Osteoblast (primary cell): ENCODE results near the gene DHX32. TPM values are rescaled to one million over a fixed set of nuclear protein-coding genes. Genes with fewer than 3 reads are reported as not detected.
A peak's percentile ranks its signal among the peaks of the same experiment; 100 is the strongest.

Experiments
- DNase-seq: peaks from one replicate; pipeline ENCODE4 v3.0.0; 2011; ENCODE audit warnings: low spot score, mixed read lengths; ENCODE audit not compliant: insufficient read length; ENCODE audit errors: missing footprints
- H2AFZ ChIP-seq: 2 replicates; pipeline ENCODE4 v1.6.0; 2011; ENCODE audit warnings: mild to moderate bottlenecking, low read length
- H3K27ac ChIP-seq: 2 replicates; pipeline ENCODE4 v1.5.1; 2011; ENCODE audit warnings: mild to moderate bottlenecking, low read depth, low read length, moderate library complexity
- H3K27me3 ChIP-seq: 2 replicates; pipeline ENCODE4 v1.6.0; 2012; ENCODE audit warnings: mild to moderate bottlenecking, control low read depth, inconsistent platforms, low read length, moderate library complexity; ENCODE audit not compliant: insufficient read depth
- H3K36me3 ChIP-seq: 2 replicates; pipeline ENCODE4 v1.5.1; 2011; ENCODE audit warnings: mild to moderate bottlenecking, low read length, control low read depth, moderate library complexity; ENCODE audit not compliant: insufficient read depth
- H3K4me1 ChIP-seq: 2 replicates; pipeline ENCODE4 v1.5.1; 2011; ENCODE audit warnings: mild to moderate bottlenecking, low read length, control low read depth, moderate library complexity; ENCODE audit not compliant: insufficient read depth
- H3K4me2 ChIP-seq: 2 replicates; pipeline ENCODE4 v1.6.0; 2011; ENCODE audit warnings: mild to moderate bottlenecking, low read length; ENCODE audit not compliant: insufficient read depth
- H3K4me3 ChIP-seq: fragments of 200-600 bp; sonication (generic); 3 replicates; pipeline ENCODE4 v1.5.1; 2012; ENCODE audit warnings: mild to moderate bottlenecking, low read length, inconsistent platforms; ENCODE audit not compliant: insufficient read depth
- H3K79me2 ChIP-seq: 2 replicates; pipeline ENCODE4 v1.6.0; 2012; ENCODE audit warnings: mild to moderate bottlenecking, low read length, control low read depth, inconsistent platforms; ENCODE audit not compliant: insufficient read depth
- H3K9me3 ChIP-seq: 2 replicates; pipeline ENCODE4 v1.5.1; 2011; ENCODE audit warnings: low read depth, low read length, control low read depth
- H4K20me1 ChIP-seq: 2 replicates; pipeline ENCODE4 v1.6.0; 2012; ENCODE audit warnings: mild to moderate bottlenecking, low read length, control low read depth; ENCODE audit not compliant: insufficient read depth
- total RNA-seq: library from RNA; depleted of rRNA; stranded (reverse); fragments of >200 nt; gene quantifications from 2 replicates; pipeline ENCODE4 v1.2.3, GENCODE V29; 2012
- TF ChIP-seq, protein P1 (sequence below): IDR thresholded peaks from 2 replicates; pipeline ENCODE4 v1.5.1; 2011; ENCODE audit warnings: mild to moderate bottlenecking, low read depth, low read length, moderate library complexity; ENCODE audit errors: extremely low read depth

The DHX32 gene
- total RNA-seq, 1 donor, result 52.8 TPM

DNA sequence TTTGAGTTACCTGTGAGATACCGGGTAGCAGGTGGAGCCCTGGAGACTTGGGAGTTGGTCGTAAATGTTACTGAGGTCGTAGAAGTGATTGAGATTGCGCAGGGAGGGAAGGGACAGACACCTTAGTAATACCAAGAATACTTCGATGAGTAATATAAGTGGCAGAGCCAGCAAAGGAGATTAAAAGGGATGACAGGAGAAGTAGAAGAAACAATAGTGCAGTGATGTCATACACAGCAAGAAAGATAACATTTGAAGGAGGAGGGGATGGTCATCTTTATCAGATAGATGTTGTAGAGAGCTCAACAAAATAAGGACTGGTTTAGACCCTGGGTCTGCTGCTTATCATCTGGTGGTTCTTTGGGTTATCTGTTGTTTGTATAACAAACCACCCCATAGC lies 52.8 kb downstream of the DHX32 start:
- H3K27me3 ChIP-seq, result no peaks in the 10 kb centered on the region
- peaks cover 20% of the 10 kb centered on the region for H3K4me1 ChIP-seq
- peaks cover 72% of the 10 kb centered on the region for H3K36me3 ChIP-seq
- no peak overlapping the region for H2AFZ ChIP-seq
- no peak overlapping the region for H3K4me2 ChIP-seq
- DNase-seq, result no peak
- no peak overlapping the region for H3K27ac ChIP-seq
- H3K79me2 ChIP-seq, result peaks cover 57% of the 10 kb centered on the region
- TF ChIP-seq, protein P1, sequence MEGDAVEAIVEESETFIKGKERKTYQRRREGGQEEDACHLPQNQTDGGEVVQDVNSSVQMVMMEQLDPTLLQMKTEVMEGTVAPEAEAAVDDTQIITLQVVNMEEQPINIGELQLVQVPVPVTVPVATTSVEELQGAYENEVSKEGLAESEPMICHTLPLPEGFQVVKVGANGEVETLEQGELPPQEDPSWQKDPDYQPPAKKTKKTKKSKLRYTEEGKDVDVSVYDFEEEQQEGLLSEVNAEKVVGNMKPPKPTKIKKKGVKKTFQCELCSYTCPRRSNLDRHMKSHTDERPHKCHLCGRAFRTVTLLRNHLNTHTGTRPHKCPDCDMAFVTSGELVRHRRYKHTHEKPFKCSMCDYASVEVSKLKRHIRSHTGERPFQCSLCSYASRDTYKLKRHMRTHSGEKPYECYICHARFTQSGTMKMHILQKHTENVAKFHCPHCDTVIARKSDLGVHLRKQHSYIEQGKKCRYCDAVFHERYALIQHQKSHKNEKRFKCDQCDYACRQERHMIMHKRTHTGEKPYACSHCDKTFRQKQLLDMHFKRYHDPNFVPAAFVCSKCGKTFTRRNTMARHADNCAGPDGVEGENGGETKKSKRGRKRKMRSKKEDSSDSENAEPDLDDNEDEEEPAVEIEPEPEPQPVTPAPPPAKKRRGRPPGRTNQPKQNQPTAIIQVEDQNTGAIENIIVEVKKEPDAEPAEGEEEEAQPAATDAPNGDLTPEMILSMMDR, result no peak
- H3K4me3 ChIP-seq, result no peak overlapping the region
- peaks cover 31% of the 10 kb centered on the region for H4K20me1 ChIP-seq
- H3K9me3 ChIP-seq, result no peaks in the 10 kb centered on the region

DNA sequence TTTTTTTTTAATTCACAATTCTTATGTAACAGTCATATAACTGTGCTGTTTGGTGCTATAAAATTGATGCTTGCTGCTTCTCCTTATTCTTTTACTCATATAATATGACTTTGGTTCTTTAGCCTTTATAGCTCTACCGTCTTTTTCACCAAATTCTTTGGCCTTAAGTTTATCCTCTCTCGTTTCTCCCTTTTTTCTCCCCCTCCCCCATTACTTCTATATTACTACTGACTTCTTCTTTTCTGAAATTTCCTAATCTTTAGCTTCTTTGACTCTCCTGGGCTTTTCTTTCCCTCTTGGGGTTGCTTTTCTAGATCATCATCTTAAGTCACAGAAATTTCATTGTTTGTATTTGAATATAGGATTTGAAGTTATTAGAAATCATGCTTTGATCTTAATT lies 54.0 kb downstream of the DHX32 start:
- no peak overlapping the region for H2AFZ ChIP-seq
- no peak overlapping the region for H3K4me2 ChIP-seq
- no peak overlapping the region for H3K27ac ChIP-seq
- no peaks in the 10 kb centered on the region for H3K9me3 ChIP-seq
- H3K4me1 ChIP-seq, result peaks cover 21% of the 10 kb centered on the region
- H4K20me1 ChIP-seq, result peaks cover 31% of the 10 kb centered on the region
- no peak for DNase-seq
- H3K4me3 ChIP-seq, result no peak overlapping the region
- no peaks in the 10 kb centered on the region for H3K27me3 ChIP-seq
- H3K79me2 ChIP-seq, result peaks cover 67% of the 10 kb centered on the region
- TF ChIP-seq, protein P1, result no peak
- peaks cover 61% of the 10 kb centered on the region for H3K36me3 ChIP-seq

- H3K36me3 ChIP-seq, result peaks cover 37% of the 10 kb centered on the region
- H3K27ac ChIP-seq, result peak overlapping the region; percentile 98
- H3K79me2 ChIP-seq, result peaks cover 81% of the 10 kb centered on the region
- peak; percentile 34 for DNase-seq
- H4K20me1 ChIP-seq, result peaks cover 31% of the 10 kb centered on the region
- no peak overlapping the region for H2AFZ ChIP-seq
- H3K9me3 ChIP-seq, result no peaks in the 10 kb centered on the region
- TF ChIP-seq, protein P1, result no peak
- peak overlapping the region; percentile 88 for H3K4me2 ChIP-seq
- no peaks in the 10 kb centered on the region for H3K27me3 ChIP-seq
- H3K4me1 ChIP-seq, result peaks cover 27% of the 10 kb centered on the region
- H3K4me3 ChIP-seq, result peak overlapping the region; percentile 95
Measured at GRCh38 chr10:125824736-125825135, 56.4 kb downstream of the DHX32 start.

DNA sequence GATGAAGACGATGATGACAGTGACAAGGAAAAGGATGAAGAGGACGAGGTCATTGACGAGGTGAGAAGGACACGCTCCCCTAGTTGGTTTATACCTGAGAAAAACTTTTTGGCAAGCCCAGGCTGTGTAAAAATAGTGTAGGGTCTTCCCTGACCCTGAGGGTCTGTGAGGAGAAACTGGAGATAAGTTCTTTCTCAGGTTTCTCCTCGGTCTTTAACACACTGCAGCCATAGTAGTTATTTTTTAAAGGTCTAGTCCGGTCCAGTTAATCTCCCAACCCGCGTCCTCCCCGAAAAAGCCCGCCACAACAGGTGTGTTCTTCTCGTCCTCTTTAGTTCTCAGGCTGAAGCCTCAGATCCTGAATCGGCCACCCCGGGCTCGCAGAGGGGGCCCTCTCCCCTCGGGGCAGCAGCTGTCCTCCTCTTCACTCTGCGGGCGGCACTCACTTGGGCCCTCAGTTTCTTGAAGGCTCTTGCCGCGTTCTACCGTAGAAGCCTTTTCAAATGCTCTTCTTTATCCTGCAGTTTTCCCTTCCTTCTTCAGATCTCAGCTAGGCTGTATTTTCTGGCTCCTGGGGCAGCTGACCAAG lies 57.3 kb downstream of the DHX32 start:
- H3K36me3 ChIP-seq, result peaks cover 27% of the 10 kb centered on the region
- peaks cover 27% of the 10 kb centered on the region for H4K20me1 ChIP-seq
- H3K9me3 ChIP-seq, result no peaks in the 10 kb centered on the region
- H3K4me3 ChIP-seq, result peak overlapping the region; percentile 95
- peak overlapping the region; percentile 98 for H2AFZ ChIP-seq
- H3K4me1 ChIP-seq, result peaks cover 27% of the 10 kb centered on the region
- peak overlapping the region; percentile 88 for H3K4me2 ChIP-seq
- peak; percentile 62 for DNase-seq
- H3K27me3 ChIP-seq, result no peaks in the 10 kb centered on the region
- peaks cover 75% of the 10 kb centered on the region for H3K79me2 ChIP-seq
- TF ChIP-seq, protein P1, result no peak
- H3K27ac ChIP-seq, result peak overlapping the region; percentile 98
